ENCODE data around the gene GRIK1. TPM values are rescaled to one million over a fixed set of nuclear protein-coding genes. Genes with fewer than 3 reads are reported as not detected.

GRIK1 gene
- total RNA-seq, 1 donor from 2014 or later, result 4.6 TPM

DNA sequence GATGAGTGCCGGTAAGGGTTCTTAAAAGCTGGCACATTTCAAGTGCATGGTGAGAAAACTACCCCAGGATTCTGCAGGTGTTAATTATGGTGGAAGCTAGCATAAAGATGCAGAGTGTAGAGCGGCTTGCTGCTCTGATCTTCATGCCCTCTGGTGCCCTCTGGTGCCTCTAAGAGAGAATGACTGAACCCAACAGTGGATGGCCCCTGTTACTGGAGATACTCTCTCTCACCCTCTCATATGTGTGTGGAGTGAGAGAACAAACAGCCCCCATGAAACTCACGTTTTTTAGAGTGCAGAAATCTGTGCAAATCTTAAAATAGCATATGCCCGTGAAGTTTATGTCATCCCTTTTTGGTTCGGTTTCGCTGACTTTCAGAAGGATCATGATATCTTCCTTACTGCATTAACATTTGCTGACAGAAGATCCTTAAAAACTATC lies 90.0 kb downstream of the GRIK1 start:
- intact Hi-C loops (cut with DNase I), result no loop called here
- ATAC-seq (peak; percentile 85), DNase-seq (ENCODE audit: low spot score) (no peak)

DNA sequence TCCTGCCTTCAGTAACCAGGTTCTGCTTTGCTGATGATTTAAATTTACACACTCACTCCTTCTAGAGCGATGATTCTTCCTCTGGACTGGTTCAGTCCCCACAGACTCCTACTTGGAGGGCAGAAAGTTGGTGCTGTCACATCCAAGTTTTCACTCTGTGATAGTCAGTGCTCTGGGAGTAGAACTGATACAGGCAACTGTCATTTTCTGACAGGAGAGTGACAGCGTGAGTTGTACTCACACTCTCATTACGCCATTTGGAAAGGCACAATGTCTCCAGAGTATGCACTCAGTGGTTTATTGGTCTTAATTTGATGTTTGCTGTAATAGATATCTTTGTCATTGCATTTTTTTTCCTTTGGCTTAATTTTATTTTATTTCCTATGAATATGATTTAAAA lies 96.0 kb downstream of the GRIK1 start:
- ATAC-seq, result no peak
- intact Hi-C loops (cut with DNase I), result no loop called here
- no peak for DNase-seq (ENCODE audit: low spot score)

DNA sequence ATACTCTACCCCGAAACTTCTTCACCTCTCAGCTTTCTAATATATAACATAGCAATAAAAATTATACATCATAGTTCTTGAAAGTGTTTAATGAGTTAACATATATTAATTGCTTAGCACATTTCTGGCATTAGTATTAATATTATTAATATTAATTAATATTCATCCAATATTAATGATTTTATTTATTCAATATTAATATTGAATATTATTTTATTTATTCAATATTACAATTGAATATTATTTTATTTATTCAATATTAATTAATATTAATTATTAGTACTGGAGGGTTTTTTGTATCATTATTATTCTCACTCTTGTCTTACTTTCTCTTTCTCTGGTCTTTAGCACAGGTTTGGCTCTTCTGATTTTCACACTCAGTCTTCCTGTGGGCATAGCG lies 105.2 kb downstream of the GRIK1 start:
- no peak for DNase-seq (ENCODE audit: low spot score)
- intact Hi-C loops (cut with DNase I), result no loop called here

DNA sequence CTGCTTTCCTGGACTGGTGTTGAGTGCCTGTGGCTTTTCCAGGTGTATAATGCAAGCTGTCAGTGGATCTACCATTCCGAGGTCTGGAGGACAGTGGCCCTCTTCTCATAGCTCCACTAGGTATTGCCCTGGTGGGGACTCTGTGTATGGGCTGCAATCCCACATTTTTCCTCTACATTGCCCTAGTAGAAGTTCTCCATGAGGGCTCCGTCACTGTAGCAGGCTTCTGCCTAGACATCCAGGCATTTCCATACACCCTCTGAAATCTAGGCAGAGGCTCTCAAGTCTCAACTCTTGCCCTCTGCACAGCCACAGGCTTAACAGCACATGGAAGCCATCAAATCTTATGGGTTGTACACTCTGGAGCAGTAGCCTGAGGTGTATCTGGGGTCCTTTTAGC lies 107.6 kb downstream of the GRIK1 start:
- no peak for ATAC-seq
- no peak for DNase-seq (ENCODE audit: low spot score)
- intact Hi-C loops (cut with DNase I), result no loop called here

More for the DNA sequence above, 105.2 kb downstream of the GRIK1 start:
- ATAC-seq, result no peak

GRCh38 chr21:29829564-29830275 lies 110.1 kb downstream of the GRIK1 start:
- no peak for DNase-seq (ENCODE audit: low spot score)
- ATAC-seq, result no peak
- intact Hi-C loops (cut with DNase I), result no loop called here

- ATAC-seq (no peak), DNase-seq (ENCODE audit: low spot score) (no peak)
- intact Hi-C loops (cut with DNase I), result no loop called here
These were observed 112.1 kb downstream of the GRIK1 start for GRCh38 chr21:29827647-29828046.

DNA sequence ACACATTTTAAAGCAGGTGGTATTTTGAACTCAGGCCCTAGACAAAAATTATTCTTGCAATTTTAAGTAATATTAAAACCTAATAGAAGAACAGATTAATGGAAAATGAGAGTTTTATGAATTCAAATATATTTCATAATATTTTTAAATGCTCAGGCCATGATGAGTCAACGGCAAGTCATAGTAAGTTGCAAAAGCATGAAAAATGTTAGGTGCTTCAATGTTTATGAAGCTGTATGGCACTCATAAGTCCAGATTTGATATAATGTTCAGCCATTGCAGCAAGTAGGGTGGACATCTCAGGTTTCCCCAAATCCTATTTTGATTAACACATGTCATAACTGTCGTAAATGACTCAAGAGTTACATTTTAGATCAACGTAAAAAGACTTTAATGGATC lies 112.6 kb downstream of the GRIK1 start:
- DNase-seq (ENCODE audit: low spot score) (no peak), ATAC-seq (no peak)
- intact Hi-C loops (cut with DNase I), result no loop called here

- no peak for ATAC-seq
- intact Hi-C loops (cut with DNase I), result no loop called here
These were observed 113.4 kb downstream of the GRIK1 start for GRCh38 chr21:29826386-29826785.

GRCh38 chr21:29825936-29826335 lies 113.9 kb downstream of the GRIK1 start:
- ATAC-seq, result no peak
- no peak for DNase-seq (ENCODE audit: low spot score)
- intact Hi-C loops (cut with DNase I), result no loop called here

More at GRCh38 chr21:29826386-29826785, 113.4 kb downstream of the GRIK1 start:
- no peak for DNase-seq (ENCODE audit: low spot score)

GRCh38 chr21:29825345-29825744 lies 114.5 kb downstream of the GRIK1 start:
- ATAC-seq (no peak), DNase-seq (ENCODE audit: low spot score) (no peak)
- intact Hi-C loops (cut with DNase I), result no loop called here

- intact Hi-C loops (cut with DNase I), result no loop called here
- no peak for ATAC-seq
- no peak for DNase-seq (ENCODE audit: low spot score)
These were observed 117.7 kb downstream of the GRIK1 start for GRCh38 chr21:29822064-29822463.

GRCh38 chr21:29821230-29821629 lies 118.6 kb downstream of the GRIK1 start:
- no peak for ATAC-seq

DNA sequence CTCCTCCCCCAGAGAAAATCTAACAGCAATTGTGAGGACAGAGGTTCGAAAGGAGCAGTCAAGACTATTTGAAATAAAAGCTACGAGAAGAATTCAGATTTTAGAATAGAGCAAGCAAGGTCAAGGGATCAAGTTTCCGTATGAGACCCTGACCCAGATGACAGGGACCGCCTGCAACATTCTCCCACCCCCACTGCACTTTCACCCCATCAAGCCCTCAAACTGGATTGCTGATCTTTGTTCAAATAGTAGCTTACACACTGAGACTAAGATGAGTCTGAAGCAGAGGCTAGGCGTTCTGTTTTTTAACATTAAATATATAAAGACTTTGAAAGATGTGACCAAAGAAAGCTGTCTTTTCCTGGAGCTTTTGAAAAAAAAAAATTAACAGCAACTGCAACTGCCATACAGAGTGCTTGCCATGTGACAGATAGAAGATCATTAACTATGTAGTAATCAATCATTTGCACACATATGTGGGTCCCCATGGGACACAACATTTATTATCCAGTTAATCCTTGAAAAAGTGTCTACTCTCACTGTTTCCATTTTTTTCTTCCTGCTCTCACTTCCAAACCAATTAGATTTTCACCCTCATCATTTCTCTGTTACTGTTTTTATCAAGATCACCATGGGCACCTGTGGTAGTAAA lies 120.0 kb downstream of the GRIK1 start:
- intact Hi-C loops (cut with DNase I), result no loop called here
- no peak for DNase-seq (ENCODE audit: low spot score)
- no peak for ATAC-seq

More at GRCh38 chr21:29821230-29821629, 118.6 kb downstream of the GRIK1 start:
- DNase-seq (ENCODE audit: low spot score), result no peak
- intact Hi-C loops (cut with DNase I), result no loop called here

GRCh38 chr21:29818383-29818921 lies 121.3 kb downstream of the GRIK1 start:
- intact Hi-C loops (cut with DNase I), result no loop called here
- ATAC-seq, result no peak

GRCh38 chr21:29817450-29817849 lies 122.3 kb downstream of the GRIK1 start:
- intact Hi-C loops (cut with DNase I), result no loop called here
- ATAC-seq, result no peak
- DNase-seq (ENCODE audit: low spot score), result no peak

More at GRCh38 chr21:29818383-29818921, 121.3 kb downstream of the GRIK1 start:
- DNase-seq (ENCODE audit: low spot score), result no peak

DNA sequence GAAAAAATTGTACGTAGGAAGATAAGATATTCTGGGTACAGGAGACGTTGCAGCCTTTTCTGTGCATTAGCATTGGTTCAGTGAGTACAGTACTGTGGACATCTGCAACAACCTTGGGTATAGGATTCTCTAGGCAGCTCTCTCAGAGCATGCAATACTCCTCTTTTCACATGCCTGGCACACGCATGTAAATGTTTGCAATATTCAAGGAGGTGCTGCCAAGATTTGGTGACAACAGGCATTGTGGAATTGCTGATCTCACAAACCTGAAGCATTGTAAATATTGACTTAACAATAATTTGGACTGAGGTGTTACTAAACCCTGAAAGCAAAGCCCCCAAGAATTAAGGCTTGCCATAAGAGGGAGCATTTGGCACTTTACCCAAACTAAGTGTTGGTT lies 126.8 kb downstream of the GRIK1 start:
- intact Hi-C loops (cut with DNase I), result no loop called here
- no peak for DNase-seq (ENCODE audit: low spot score)
- no peak for ATAC-seq

- intact Hi-C loops (cut with DNase I), result no loop called here
- DNase-seq (ENCODE audit: low spot score), result no peak
- no peak for ATAC-seq
These were observed 128.9 kb downstream of the GRIK1 start for GRCh38 chr21:29810871-29811270.

- ATAC-seq (no peak), DNase-seq (ENCODE audit: low spot score) (no peak)
- intact Hi-C loops (cut with DNase I), result no loop called here
These were observed 131.6 kb downstream of the GRIK1 start for GRCh38 chr21:29808153-29808552.

GRCh38 chr21:29805105-29805504 lies 134.7 kb downstream of the GRIK1 start:
- no peak for DNase-seq (ENCODE audit: low spot score)
- ATAC-seq, result no peak
- intact Hi-C loops (cut with DNase I), result no loop called here

GRCh38 chr21:29803191-29803590 lies 136.6 kb downstream of the GRIK1 start:
- DNase-seq (ENCODE audit: low spot score) (no peak), ATAC-seq (no peak)
- intact Hi-C loops (cut with DNase I), result no loop called here
